HEK293T (cell line): ENCODE measurements around the gene ACBD3.

Source experiments
- CTCF ChIA-PET: fragments of 350-600 bp; formaldehyde crosslinking; extraction: SDS; loops from one replicate; lab custom pipeline; 2021; ENCODE audit warnings: antibody characterized with exemption, inconsistent platforms; lab: Yijun Ruan, JAX
- POLR2A ChIA-PET: fragments of 350-600 bp; formaldehyde crosslinking; extraction: SDS; loops from one replicate; lab custom pipeline; 2020; ENCODE audit warnings: antibody characterized with exemption, inconsistent platforms; lab: Yijun Ruan, JAX
- DNase-seq: peaks from one replicate; pipeline ENCODE4 v3.0.0; 2012; ENCODE audit warnings: mixed read lengths; ENCODE audit errors: extremely low spot score
- ARNT ChIP-seq: fragments of 450-650 bp; IDR thresholded peaks from 2 replicates; pipeline ENCODE4 v1.6.1; 2017; ENCODE audit warnings: mild to moderate bottlenecking
- BHLHE40 ChIP-seq: fragments of 450-650 bp; IDR thresholded peaks from 2 replicates; pipeline ENCODE4 v1.6.1; 2016; ENCODE audit warnings: mild to moderate bottlenecking, moderate library complexity, borderline replicate concordance
- CTBP1 ChIP-seq: fragments of 450-650 bp; IDR thresholded peaks from 2 replicates; pipeline ENCODE4 v1.6.1; 2016; ENCODE audit warnings: borderline replicate concordance
- ELF4 ChIP-seq: fragments of 450-650 bp; IDR thresholded peaks from 2 replicates; pipeline ENCODE4 v1.6.1; 2017; ENCODE audit warnings: antibody characterized with exemption
- FOXA1 ChIP-seq: fragments of 450-650 bp; IDR thresholded peaks from 2 replicates; pipeline ENCODE4 v1.6.1; 2016; ENCODE audit warnings: mild to moderate bottlenecking
- FOXK2 ChIP-seq: fragments of 450-650 bp; IDR thresholded peaks from 2 replicates; pipeline ENCODE4 v1.6.1; 2016; ENCODE audit warnings: mild to moderate bottlenecking
- FOXM1 ChIP-seq: fragments of 450-650 bp; IDR thresholded peaks from 2 replicates; pipeline ENCODE4 v1.6.1; 2017; ENCODE audit warnings: mild to moderate bottlenecking, borderline replicate concordance
- HDGF ChIP-seq: fragments of 450-650 bp; IDR thresholded peaks from 2 replicates; pipeline ENCODE4 v1.6.1; 2017; ENCODE audit warnings: antibody characterized with exemption, borderline replicate concordance
- L3MBTL2 ChIP-seq: fragments of 450-650 bp; conservative IDR thresholded peaks from 2 replicates; pipeline ENCODE4 v1.6.1; 2016; ENCODE audit warnings: mild to moderate bottlenecking
- LEF1 ChIP-seq: fragments of 450-650 bp; IDR thresholded peaks from 2 replicates; pipeline ENCODE4 v1.6.1; 2017; ENCODE audit warnings: mild to moderate bottlenecking, borderline replicate concordance
- NFRKB ChIP-seq: fragments of 450-650 bp; IDR thresholded peaks from 2 replicates; pipeline ENCODE4 v1.6.1; 2016; ENCODE audit warnings: mild to moderate bottlenecking, moderate library complexity
- SP1 ChIP-seq: fragments of 450-650 bp; IDR thresholded peaks from 2 replicates; pipeline ENCODE4 v1.6.1; 2017
- SUZ12 ChIP-seq: fragments of 450-650 bp; IDR thresholded peaks from 2 replicates; pipeline ENCODE4 v1.6.1; 2016; ENCODE audit warnings: mild to moderate bottlenecking
- TARDBP ChIP-seq: fragments of 450-650 bp; IDR thresholded peaks from 2 replicates; pipeline ENCODE4 v1.6.1; 2016
- ZNF384 ChIP-seq: fragments of 450-650 bp; IDR thresholded peaks from 2 replicates; pipeline ENCODE4 v1.6.1; 2016
- TF ChIP-seq, protein P1 (sequence below): fragments of 450-650 bp; IDR thresholded peaks from 2 replicates; pipeline ENCODE4 v1.6.1; 2016

ACBD3 gene

DNA sequence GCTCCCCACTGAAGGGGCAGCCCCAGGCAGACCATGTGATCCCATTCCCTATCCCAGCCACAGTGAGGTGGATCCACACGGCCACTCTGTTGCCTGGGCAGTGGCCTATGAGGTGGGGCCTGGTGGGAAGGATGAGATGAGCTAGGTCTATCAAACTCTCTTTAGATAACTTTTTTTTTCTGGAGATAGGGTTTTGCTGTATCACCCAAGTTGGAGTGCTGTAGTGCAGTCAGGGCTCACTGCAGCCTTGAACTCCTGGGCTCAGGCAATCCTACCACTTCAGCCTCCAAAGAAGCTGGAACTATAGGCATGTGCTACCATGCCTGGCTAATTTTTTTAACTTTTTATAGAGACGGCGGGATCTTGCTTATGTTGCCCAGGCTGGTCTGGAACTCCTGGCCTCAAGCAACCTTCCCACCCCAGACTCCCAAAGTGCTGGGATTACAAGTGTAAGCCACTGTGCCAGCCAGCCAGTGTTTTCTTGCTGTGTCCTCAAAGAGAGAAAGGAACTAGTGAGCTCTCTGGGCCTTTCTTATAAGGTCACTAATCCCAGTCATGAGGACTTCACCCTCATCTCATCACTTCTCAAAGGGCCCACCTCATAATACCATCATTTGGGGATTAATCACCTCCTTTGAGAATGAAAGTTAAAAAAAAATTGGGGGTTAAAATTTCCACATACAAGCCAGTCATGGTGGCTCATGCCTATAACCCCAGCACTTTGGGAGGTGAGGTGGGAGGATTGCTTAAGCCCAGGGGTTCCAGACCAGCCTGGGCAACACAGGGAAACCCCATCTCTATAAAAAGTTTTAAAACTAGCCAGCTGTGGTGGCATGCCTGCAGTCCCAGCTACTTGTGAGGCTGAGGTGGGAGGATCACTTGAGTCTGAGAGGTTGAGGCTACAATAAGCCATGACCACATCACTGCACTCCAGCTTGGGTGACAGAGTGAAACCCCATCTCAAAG is 87.4 kb downstream of the ACBD3 start:
- TF ChIP-seq FOXM1 = no peak
- TF ChIP-seq TARDBP = no peak
- TF ChIP-seq NFRKB = no peak
- no peak for TF ChIP-seq ARNT
- TF ChIP-seq SP1 = no peak
- TF ChIP-seq FOXK2 = no peak
- TF ChIP-seq HDGF = no peak
- ChIA-PET CTCF (interaction anchor here (0.7 to 1.1 kb wide), 2 partner anchors 16 to 29 kb away, joined by 3 to 4 read pairs; no protein-coding TSS in a partner anchor), POLR2A (interaction anchor here (1.1 to 1.9 kb wide), 3 partner anchors 10 to 36 kb away, joined by 4 to 12 read pairs (median 5); partner anchors contain the start of gene H3-3A)
- no peak for DNase-seq

DNA sequence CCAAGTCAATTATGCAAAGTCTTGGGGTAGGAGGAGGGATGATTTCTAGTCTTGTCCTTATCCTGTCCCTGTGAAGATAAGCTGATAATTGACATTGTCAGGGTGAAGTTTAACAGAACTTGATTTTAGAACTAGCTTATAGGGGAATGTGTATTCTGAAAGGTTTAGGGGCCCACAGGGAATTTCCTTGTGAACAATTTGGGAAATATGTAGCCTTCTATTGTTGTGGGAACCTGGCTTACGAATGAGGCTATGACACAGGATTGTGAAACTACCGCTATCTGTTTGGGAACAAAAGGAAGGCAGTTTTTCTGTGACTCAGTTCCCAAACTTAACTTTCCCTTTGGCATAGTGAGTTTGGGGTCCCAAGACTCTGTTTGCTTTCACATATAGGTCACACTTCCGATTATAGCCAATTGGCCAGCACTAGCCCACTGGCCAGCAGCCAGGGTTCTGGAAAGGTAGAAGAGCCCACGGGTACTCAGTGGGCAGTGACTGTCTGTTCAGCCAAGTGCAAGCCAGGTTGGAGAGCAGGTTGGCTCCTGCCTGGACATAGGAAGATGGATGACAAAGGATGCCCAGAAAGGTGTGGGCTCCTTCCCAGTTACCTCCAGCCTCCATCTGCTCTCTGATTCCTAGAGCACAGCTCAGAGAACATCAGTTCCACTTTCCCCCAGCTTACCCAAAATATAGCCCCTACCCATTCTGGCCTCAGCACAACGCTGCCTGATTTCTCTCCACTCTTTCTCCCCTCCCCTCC is 88.5 kb downstream of the ACBD3 start:
- ChIA-PET CTCF (interaction anchor here (1.1 kb wide), 1 partner anchor 15 kb away, joined by 3 read pairs; no protein-coding TSS in a partner anchor), POLR2A (interaction anchor here (0.6 to 1.9 kb wide), 4 partner anchors 12 to 310 kb away, joined by 3 to 12 read pairs (median 4); partner anchors contain the start of gene PARP1)
- no peak for DNase-seq

DNA sequence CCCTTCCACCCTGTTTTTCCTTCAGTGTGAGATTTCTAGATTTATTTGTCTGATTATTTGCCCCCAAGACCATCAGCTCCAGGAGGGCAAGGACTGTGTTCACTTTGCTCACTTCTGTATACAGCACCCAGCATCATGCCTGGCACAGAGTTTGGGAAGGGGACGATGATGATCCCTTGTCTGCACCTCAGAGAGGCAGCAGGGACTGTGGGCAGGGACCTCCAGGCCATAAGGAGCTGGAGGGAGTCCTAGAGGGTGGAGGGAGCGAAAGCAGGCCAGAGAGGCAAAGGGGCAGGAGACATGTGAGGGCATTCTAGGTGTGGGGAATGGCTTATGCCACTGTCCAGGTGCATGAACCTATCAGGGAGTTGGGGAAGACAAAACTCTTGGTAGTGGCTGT is 91.3 kb downstream of the ACBD3 start:
- no peak for DNase-seq
- no peak for TF ChIP-seq FOXA1
- no peak for TF ChIP-seq BHLHE40
- TF ChIP-seq ELF4 = no peak
- POLR2A ChIA-PET = interaction anchor here (0.9 to 1.3 kb wide), 3 partner anchors 12 to 33 kb away, joined by 3 to 4 read pairs (median 3); partner anchors contain the start of gene H3-3A
- CTCF ChIA-PET = no interaction called here

More for the DNA sequence above, 88.5 kb downstream of the ACBD3 start:
- TF ChIP-seq CTBP1 (no peak), SP1 (no peak), BHLHE40 (no peak), FOXA1 (no peak), SUZ12 (no peak), ELF4 (no peak), L3MBTL2 (no peak), NFRKB (no peak), FOXM1 (no peak), LEF1 (no peak), ARNT (no peak), ZNF384 (no peak), FOXK2 (no peak), TARDBP (no peak), HDGF (no peak)
- TF ChIP-seq, protein P1, sequence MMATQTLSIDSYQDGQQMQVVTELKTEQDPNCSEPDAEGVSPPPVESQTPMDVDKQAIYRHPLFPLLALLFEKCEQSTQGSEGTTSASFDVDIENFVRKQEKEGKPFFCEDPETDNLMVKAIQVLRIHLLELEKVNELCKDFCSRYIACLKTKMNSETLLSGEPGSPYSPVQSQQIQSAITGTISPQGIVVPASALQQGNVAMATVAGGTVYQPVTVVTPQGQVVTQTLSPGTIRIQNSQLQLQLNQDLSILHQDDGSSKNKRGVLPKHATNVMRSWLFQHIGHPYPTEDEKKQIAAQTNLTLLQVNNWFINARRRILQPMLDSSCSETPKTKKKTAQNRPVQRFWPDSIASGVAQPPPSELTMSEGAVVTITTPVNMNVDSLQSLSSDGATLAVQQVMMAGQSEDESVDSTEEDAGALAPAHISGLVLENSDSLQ = no peak
